ENCODE measurements around the gene CD8B. TPM values are rescaled to one million over a fixed set of nuclear protein-coding genes. Genes with fewer than 3 reads are reported as not detected.

Gene CD8B
- total and polyA plus RNA-seq, 2 donors: 111 to 666 TPM

DNA sequence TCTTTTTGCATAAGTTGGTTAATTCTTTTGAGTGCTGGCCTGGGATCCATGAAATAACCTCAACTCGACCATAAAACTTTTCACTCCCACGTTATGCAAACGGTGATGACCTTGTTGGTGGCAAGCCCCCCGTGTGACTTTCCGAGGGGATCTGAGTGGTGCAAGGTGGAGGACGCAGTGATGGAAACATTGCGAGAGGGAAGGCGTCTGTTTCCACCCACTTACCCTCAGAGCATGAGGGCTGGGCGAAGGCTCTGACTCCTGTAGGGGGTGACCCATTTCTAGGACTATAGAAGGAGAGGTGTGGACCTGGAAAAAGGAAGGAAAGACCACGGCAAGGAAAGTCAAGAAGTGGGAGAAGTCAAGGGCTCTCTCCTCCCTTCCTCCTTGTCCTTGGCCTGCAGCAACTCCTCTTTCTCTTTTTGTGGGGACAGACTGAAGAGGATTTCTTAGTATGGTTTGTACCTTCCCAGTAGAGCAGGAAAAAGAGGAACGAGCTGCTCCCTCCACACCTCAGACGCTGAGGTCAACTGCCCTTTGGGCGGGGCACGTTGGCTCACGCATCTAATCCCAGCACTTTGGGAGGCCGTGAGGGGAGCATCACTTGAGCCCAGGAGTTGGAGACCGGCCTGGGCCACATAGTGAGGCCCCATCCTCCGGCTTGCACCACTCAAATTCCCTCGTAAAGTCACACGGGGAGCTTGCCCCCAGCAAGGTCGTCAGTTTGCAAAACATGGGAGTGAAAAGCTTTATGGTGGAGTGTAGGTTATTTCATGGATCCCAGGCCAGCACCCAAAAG lies 55.4 kb downstream of the CD8B start:
- peaks cover 0 to 5% of the 10 kb centered on the region in 2 donors for H3K36me3 ChIP-seq (ENCODE audit: control insufficient read depth in 2 of 2, insufficient read depth in 2 of 2, low read length in 1 of 2)
- H3K4me3 ChIP-seq (ENCODE audit: low read length in 2 of 2): peak overlapping the region; percentile 73 to 79
- peaks cover 0 to 2% of the 10 kb centered on the region in 2 donors for H3K9me3 ChIP-seq (ENCODE audit: control insufficient read depth in 2 of 2, insufficient read depth in 1 of 2, low read length in 1 of 2)
- peak overlapping the region; percentile 95 to 96 for H3K27ac ChIP-seq (ENCODE audit: low read depth in 1 of 2, low read length in 1 of 2)
- H3K27me3 ChIP-seq (ENCODE audit: control insufficient read depth in 2 of 2, insufficient read depth in 1 of 2, low read length in 1 of 2): peaks cover 0 to 14% of the 10 kb centered on the region in 2 donors
- H3K4me1 ChIP-seq (ENCODE audit: control insufficient read depth in 2 of 2, insufficient read depth in 2 of 2, low read length in 2 of 2): peaks cover 9 to 17% of the 10 kb centered on the region in 2 donors
- DNase-seq (ENCODE audit: low read depth in 6 of 9, low spot score in 9 of 9): peak in 1 of 9 donors; percentile 58
- 72% methylated on average over 21 of the region's 21 CpGs for WGBS

DNA sequence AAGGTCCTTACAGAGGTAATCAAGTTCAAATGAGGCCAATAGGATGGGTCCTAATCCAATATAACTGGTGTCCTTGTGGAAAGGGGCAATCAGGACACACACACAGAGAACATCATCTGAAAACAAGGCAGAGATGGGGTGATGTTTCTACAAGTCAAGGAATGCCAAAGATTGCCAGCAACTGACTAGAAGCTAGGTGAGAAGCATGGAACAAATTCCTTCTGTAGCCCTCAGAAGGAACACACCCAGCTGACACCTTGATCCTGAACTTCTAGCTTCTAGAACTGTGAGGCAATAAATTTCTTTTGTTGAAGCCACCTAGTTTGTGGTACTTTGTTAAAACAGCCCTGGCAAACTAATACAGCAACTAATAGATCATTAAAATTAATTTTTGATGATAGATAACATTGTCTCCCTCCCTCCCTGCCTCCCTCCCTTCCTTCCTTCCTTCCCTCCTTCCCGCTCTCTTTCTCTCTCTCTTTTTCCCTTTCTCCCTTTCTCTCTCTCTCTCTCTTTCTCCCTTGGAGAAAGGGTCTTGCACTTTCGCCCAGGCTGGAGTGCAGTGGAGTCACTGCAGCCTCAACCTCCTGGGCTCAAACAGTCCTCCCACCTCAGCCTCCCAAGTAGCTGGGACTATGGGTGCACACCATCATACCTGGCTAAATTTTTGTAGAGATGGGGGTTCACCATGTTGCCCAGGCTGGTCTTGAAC lies 60.7 kb downstream of the CD8B start:
- Histone ChIP-seq H3K27ac (ENCODE audit: low read depth in 1 of 2, low read length in 1 of 2) (no peak overlapping the region), H3K36me3 (ENCODE audit: control insufficient read depth in 2 of 2, insufficient read depth in 2 of 2, low read length in 1 of 2) (peaks cover 31 to 47% of the 10 kb centered on the region in 2 donors), H3K4me1 (ENCODE audit: control insufficient read depth in 2 of 2, insufficient read depth in 2 of 2, low read length in 2 of 2) (peaks cover 5 to 6% of the 10 kb centered on the region in 2 donors), H3K9me3 (ENCODE audit: control insufficient read depth in 2 of 2, insufficient read depth in 1 of 2, low read length in 1 of 2) (peaks cover 9 to 16% of the 10 kb centered on the region in 2 donors), H3K4me3 (ENCODE audit: low read length in 2 of 2) (no peak overlapping the region), H3K27me3 (ENCODE audit: control insufficient read depth in 2 of 2, insufficient read depth in 1 of 2, low read length in 1 of 2) (no peaks in the 10 kb centered on the region)
- DNase-seq (ENCODE audit: low read depth in 6 of 9, low spot score in 9 of 9): no peak
- WGBS: 88% methylated on average over 2 of the region's 2 CpGs

DNA sequence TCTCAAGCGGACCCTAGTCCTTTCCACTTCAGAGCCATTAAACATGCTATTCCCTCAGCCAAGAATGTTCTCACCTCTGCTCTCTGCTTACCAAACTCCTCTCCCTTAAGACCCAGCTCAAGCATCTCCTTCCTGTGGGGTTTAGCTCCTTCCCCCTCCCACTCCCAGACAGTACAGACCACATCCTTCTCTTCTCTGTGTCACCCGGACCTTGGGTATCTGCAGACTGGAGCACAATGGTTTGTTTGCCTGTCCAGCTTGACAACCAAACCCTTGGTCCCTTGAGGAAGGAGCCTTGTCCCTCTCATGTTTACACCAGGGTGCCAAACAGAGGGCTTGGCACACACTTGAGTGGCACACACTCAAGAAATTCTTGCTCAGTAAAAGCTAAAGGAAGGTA lies 66.8 kb downstream of the CD8B start:
- peaks cover 11 to 20% of the 10 kb centered on the region in 2 donors for H3K9me3 ChIP-seq (ENCODE audit: control insufficient read depth in 2 of 2, insufficient read depth in 1 of 2, low read length in 1 of 2)
- WGBS: 57% methylated on average over 2 of the region's 2 CpGs
- H3K36me3 ChIP-seq (ENCODE audit: control insufficient read depth in 2 of 2, insufficient read depth in 2 of 2, low read length in 1 of 2): peaks cover 28 to 40% of the 10 kb centered on the region in 2 donors
- peak overlapping the region in 1 of 2 donors; percentile 1 for H3K4me3 ChIP-seq (ENCODE audit: low read length in 2 of 2)
- peak overlapping the region; percentile 77 to 97 for H3K27ac ChIP-seq (ENCODE audit: low read depth in 1 of 2, low read length in 1 of 2)
- peaks cover 0 to 20% of the 10 kb centered on the region in 2 donors for H3K27me3 ChIP-seq (ENCODE audit: control insufficient read depth in 2 of 2, insufficient read depth in 1 of 2, low read length in 1 of 2)
- peaks cover 22 to 53% of the 10 kb centered on the region in 2 donors for H3K4me1 ChIP-seq (ENCODE audit: control insufficient read depth in 2 of 2, insufficient read depth in 2 of 2, low read length in 2 of 2)
- peak in 1 of 9 donors; percentile 79 for DNase-seq (ENCODE audit: low read depth in 6 of 9, low spot score in 9 of 9)

DNA sequence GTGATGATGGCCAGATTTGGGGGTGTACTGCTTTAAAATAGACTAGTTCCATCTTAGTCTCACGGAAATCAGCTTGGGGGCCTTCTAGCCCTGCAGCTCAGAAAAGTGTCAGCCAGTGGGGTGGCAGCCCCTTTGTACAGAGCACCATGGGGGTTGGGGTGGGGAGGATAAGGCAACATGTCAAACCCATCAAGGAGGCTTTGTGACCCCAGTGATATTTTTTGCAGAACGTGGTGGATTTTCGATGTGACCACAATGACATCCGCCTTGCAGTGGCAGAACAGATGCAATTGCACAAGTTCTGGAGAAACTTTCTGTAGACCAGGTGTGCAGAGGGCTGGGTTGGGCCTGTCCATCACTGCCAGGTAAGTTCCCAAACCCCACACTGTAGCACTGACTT lies 67.9 kb downstream of the CD8B start:
- Histone ChIP-seq H3K9me3 (ENCODE audit: control insufficient read depth in 2 of 2, insufficient read depth in 1 of 2, low read length in 1 of 2) (peaks cover 11 to 20% of the 10 kb centered on the region in 2 donors), H3K4me3 (ENCODE audit: low read length in 2 of 2) (peak overlapping the region; percentile 2 to 26), H3K4me1 (ENCODE audit: control insufficient read depth in 2 of 2, insufficient read depth in 2 of 2, low read length in 2 of 2) (peaks cover 22 to 63% of the 10 kb centered on the region in 2 donors), H3K27me3 (ENCODE audit: control insufficient read depth in 2 of 2, insufficient read depth in 1 of 2, low read length in 1 of 2) (peaks cover 0 to 31% of the 10 kb centered on the region in 2 donors), H3K27ac (ENCODE audit: low read depth in 1 of 2, low read length in 1 of 2) (peak overlapping the region; percentile 94 to 97), H3K36me3 (ENCODE audit: control insufficient read depth in 2 of 2, insufficient read depth in 2 of 2, low read length in 1 of 2) (peaks cover 30 to 32% of the 10 kb centered on the region in 2 donors)
- 18% methylated on average over 4 of the region's 4 CpGs for WGBS
- peak in 3 of 9 donors; percentile 68 to 86 (median 76) for DNase-seq (ENCODE audit: low read depth in 6 of 9, low spot score in 9 of 9)

DNA sequence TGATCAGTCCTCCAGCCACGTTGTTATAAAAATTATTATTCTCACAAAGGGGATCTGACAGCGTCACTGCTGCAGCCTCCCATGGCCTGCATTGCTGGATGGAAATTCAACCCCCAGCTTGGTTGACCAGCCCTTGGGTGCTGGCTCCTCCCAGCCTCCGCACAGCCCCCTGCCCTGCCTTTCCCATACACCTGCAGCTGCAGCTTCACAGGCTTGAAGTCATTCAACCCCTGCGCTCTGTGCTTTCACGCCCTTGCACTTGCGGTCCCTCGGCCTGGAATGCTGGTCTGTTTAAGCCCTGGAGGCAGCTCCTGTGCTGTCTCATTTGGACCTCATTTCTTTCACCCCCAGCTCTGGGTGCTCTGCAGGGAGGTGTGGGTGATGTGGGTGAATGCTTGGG lies 70.1 kb downstream of the CD8B start:
- H3K4me1 ChIP-seq (ENCODE audit: control insufficient read depth in 2 of 2, insufficient read depth in 2 of 2, low read length in 2 of 2): peaks cover 25 to 76% of the 10 kb centered on the region in 2 donors
- peak overlapping the region; percentile 78 to 89 for H3K4me3 ChIP-seq (ENCODE audit: low read length in 2 of 2)
- peaks cover 0 to 38% of the 10 kb centered on the region in 2 donors for H3K27me3 ChIP-seq (ENCODE audit: control insufficient read depth in 2 of 2, insufficient read depth in 1 of 2, low read length in 1 of 2)
- 5% methylated on average over 7 of the region's 7 CpGs for WGBS
- H3K9me3 ChIP-seq (ENCODE audit: control insufficient read depth in 2 of 2, insufficient read depth in 1 of 2, low read length in 1 of 2): peaks cover 2 to 4% of the 10 kb centered on the region in 2 donors
- H3K27ac ChIP-seq (ENCODE audit: low read depth in 1 of 2, low read length in 1 of 2): peak overlapping the region; percentile 96 to 97
- H3K36me3 ChIP-seq (ENCODE audit: control insufficient read depth in 2 of 2, insufficient read depth in 2 of 2, low read length in 1 of 2): peaks cover 21 to 35% of the 10 kb centered on the region in 2 donors
- peak in 3 of 9 donors; percentile 64 to 88 (median 80) for DNase-seq (ENCODE audit: low read depth in 6 of 9, low spot score in 9 of 9)

DNA sequence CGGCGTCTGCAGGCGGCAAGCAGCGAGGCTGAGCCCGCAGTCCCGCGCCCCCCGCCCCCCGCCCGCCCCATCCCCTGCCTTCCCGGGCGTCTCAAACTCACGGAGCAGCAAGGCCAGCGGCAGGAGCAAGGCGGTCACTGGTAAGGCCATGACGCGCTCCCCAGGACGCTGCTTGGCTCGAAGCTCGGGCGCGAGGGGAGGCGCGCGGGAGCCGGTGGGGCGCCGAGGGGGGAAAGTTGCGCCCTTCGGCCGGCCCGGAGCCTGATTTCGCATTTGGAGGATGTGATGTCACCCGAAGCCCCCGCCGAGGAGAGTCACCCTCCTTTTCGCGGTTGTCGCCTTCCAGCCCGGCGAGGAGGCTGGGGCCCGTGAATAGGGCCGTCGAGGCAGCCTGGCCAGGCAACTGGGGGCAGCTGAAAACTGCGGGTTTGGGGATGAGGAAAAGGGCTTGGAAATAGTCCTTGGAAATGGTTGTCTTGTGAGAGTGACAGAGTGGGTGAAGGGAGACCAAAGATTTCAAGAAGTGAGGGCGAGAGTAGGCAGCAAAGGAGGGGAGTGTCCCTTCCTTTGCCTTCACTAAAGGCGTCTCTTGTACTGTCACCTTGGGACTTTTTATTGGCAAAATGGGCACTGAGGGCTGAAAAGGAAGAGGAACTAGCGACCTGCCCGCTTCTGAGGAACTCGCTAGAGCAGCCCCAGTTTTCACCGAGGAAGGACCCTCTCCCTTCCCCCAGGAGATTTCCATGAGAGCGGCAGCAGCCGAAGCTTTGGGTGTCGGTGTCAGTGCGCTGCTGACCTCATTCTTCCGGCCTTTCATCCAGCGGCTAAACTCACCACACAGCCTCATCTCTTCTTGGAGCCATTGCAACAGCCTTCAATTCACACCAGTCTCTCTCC lies 70.8 kb downstream of the CD8B start, which contains the start of gene CD8A:
TSS of gene CD8A (minus strand) at position 238 of the 897 bp plus-strand sequence. CDS start at position 150, 88 bp downstream.
- Histone ChIP-seq H3K27ac (ENCODE audit: low read depth in 1 of 2, low read length in 1 of 2) (peak within 1 kb of the TSS; percentile 96 to 97), H3K27me3 (ENCODE audit: control insufficient read depth in 2 of 2, insufficient read depth in 1 of 2, low read length in 1 of 2) (peaks cover 0 to 38% of the 10 kb centered on the region in 2 donors), H3K4me1 (ENCODE audit: control insufficient read depth in 2 of 2, insufficient read depth in 2 of 2, low read length in 2 of 2) (peaks cover 30 to 83% of the 10 kb centered on the region in 2 donors), H3K4me3 (ENCODE audit: low read length in 2 of 2) (peak within 1 kb of the TSS; percentile 78 to 89), H3K9me3 (ENCODE audit: control insufficient read depth in 2 of 2, insufficient read depth in 1 of 2, low read length in 1 of 2) (peaks cover 2 to 4% of the 10 kb centered on the region in 2 donors), H3K36me3 (ENCODE audit: control insufficient read depth in 2 of 2, insufficient read depth in 2 of 2, low read length in 1 of 2) (peaks cover 23 to 34% of the 10 kb centered on the region in 2 donors)
- DNase-seq (ENCODE audit: low read depth in 6 of 9, low spot score in 9 of 9): peak in 3 of 9 donors; percentile 74 to 87 (median 77)
- WGBS: 1% methylated on average over 57 of the region's 57 CpGs

DNA sequence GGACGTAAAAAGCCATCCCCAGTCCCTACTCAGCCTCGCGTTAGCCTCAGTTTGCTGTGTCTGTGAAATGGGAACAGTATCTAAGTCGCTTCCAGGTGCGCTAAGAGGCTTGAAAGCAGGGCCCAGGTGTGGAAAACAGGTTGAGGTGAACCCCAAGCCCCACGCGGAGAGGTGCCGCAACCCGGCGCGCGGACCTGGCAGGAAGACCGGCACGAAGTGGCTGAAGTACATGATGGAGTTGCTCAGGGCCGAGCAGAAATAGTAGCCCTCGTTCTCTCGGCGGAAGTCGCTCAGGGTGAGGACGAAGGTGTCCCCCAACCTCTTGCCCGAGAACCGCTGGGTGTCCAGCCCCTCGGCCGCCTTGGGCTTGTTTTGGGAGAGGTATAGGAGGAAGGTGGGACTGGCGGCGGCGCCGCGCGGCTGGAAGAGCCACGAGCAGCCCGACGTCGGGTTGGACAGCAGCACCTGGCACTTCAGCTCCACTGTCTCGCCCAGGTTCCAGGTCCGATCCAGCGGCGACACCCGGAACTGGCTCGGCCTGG lies 71.5 kb downstream of the CD8B start:
- Histone ChIP-seq H3K36me3 (ENCODE audit: control insufficient read depth in 2 of 2, insufficient read depth in 2 of 2, low read length in 1 of 2) (peaks cover 30 to 35% of the 10 kb centered on the region in 2 donors), H3K27me3 (ENCODE audit: control insufficient read depth in 2 of 2, insufficient read depth in 1 of 2, low read length in 1 of 2) (peaks cover 0 to 38% of the 10 kb centered on the region in 2 donors), H3K9me3 (ENCODE audit: control insufficient read depth in 2 of 2, insufficient read depth in 1 of 2, low read length in 1 of 2) (no peaks in the 10 kb centered on the region), H3K27ac (ENCODE audit: low read depth in 1 of 2, low read length in 1 of 2) (peak overlapping the region; percentile 96 to 97), H3K4me1 (ENCODE audit: control insufficient read depth in 2 of 2, insufficient read depth in 2 of 2, low read length in 2 of 2) (peaks cover 36 to 86% of the 10 kb centered on the region in 2 donors), H3K4me3 (ENCODE audit: low read length in 2 of 2) (peak overlapping the region; percentile 78 to 89)
- peak in 3 of 9 donors; percentile 63 to 81 (median 66) for DNase-seq (ENCODE audit: low read depth in 6 of 9, low spot score in 9 of 9)
- 6% methylated on average over 40 of the region's 40 CpGs for WGBS

DNA sequence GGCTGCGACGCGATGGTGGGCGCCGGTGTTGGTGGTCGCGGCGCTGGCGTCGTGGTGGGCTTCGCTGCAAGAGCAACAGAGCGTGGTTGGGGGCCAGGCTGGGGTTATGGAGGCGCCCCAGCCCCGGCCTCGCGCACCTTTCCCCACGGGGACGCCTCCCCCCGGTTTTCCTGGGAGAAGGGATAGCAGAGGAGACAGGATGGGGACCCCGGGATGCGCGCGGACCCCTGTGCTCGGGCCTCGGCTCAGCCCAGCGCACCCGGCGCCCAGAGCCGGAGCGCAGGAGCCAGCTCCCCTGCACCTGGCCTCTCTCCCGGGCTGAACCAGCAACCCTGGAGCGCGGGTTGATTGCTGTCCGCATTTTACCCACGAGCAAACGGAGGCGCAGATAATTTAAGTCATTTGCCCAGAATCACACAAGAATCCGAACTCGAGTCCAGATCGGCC lies 72.0 kb downstream of the CD8B start:
- Histone ChIP-seq H3K27ac (ENCODE audit: low read depth in 1 of 2, low read length in 1 of 2) (peak overlapping the region; percentile 96 to 97), H3K4me1 (ENCODE audit: control insufficient read depth in 2 of 2, insufficient read depth in 2 of 2, low read length in 2 of 2) (peaks cover 34 to 86% of the 10 kb centered on the region in 2 donors), H3K36me3 (ENCODE audit: control insufficient read depth in 2 of 2, insufficient read depth in 2 of 2, low read length in 1 of 2) (peaks cover 35 to 38% of the 10 kb centered on the region in 2 donors), H3K9me3 (ENCODE audit: control insufficient read depth in 2 of 2, insufficient read depth in 1 of 2, low read length in 1 of 2) (no peaks in the 10 kb centered on the region), H3K4me3 (ENCODE audit: low read length in 2 of 2) (peak overlapping the region; percentile 78 to 89), H3K27me3 (ENCODE audit: control insufficient read depth in 2 of 2, insufficient read depth in 1 of 2, low read length in 1 of 2) (peaks cover 0 to 38% of the 10 kb centered on the region in 2 donors)
- DNase-seq (ENCODE audit: low read depth in 6 of 9, low spot score in 9 of 9): no peak
- 13% methylated on average over 40 of the region's 40 CpGs for WGBS
